Measurements from ENCODE around the gene FAM98C.

DNA sequence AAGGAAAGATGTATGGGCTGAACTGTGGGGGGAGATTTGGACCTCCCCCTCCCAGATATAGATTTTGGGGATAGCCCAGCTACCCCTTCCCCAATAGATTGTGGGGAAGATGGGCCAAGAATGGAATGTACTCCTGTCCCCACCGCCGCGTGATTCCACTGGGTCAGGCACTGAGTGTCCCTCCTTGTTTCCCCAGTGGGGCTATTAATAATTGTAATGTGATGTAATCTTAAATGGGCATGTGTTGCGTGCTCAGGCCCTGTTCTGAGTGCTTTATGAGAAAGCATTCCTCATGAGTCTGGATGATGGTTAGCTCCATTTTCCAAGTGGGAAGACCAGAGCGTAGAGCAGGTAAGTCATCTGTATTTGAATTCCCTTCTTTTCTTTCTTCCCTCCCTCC, 27.1 kb upstream of the FAM98C start:
- TF ChIP-seq, protein P1, sequence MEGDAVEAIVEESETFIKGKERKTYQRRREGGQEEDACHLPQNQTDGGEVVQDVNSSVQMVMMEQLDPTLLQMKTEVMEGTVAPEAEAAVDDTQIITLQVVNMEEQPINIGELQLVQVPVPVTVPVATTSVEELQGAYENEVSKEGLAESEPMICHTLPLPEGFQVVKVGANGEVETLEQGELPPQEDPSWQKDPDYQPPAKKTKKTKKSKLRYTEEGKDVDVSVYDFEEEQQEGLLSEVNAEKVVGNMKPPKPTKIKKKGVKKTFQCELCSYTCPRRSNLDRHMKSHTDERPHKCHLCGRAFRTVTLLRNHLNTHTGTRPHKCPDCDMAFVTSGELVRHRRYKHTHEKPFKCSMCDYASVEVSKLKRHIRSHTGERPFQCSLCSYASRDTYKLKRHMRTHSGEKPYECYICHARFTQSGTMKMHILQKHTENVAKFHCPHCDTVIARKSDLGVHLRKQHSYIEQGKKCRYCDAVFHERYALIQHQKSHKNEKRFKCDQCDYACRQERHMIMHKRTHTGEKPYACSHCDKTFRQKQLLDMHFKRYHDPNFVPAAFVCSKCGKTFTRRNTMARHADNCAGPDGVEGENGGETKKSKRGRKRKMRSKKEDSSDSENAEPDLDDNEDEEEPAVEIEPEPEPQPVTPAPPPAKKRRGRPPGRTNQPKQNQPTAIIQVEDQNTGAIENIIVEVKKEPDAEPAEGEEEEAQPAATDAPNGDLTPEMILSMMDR (IDR thresholded peaks at IDR 0.05; ENCODE audit: low read depth, low read length, missing input control), result no peak
- no peak for TF ChIP-seq YY1 (IDR thresholded peaks at IDR 0.05)
- TF ChIP-seq, protein P2, sequence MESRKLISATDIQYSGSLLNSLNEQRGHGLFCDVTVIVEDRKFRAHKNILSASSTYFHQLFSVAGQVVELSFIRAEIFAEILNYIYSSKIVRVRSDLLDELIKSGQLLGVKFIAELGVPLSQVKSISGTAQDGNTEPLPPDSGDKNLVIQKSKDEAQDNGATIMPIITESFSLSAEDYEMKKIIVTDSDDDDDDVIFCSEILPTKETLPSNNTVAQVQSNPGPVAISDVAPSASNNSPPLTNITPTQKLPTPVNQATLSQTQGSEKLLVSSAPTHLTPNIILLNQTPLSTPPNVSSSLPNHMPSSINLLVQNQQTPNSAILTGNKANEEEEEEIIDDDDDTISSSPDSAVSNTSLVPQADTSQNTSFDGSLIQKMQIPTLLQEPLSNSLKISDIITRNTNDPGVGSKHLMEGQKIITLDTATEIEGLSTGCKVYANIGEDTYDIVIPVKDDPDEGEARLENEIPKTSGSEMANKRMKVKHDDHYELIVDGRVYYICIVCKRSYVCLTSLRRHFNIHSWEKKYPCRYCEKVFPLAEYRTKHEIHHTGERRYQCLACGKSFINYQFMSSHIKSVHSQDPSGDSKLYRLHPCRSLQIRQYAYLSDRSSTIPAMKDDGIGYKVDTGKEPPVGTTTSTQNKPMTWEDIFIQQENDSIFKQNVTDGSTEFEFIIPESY (IDR thresholded peaks at IDR 0.05), result no peak
- TF ChIP-seq RAD21 (IDR thresholded peaks at IDR 0.05), result no peak
- TF ChIP-seq, protein P3, sequence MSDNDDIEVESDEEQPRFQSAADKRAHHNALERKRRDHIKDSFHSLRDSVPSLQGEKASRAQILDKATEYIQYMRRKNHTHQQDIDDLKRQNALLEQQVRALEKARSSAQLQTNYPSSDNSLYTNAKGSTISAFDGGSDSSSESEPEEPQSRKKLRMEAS (IDR thresholded peaks at IDR 0.05), result no peak
- TF ChIP-seq GABPA (IDR thresholded peaks at IDR 0.05 in 1 of 2, conservative IDR thresholded peaks at IDR 0.05 in 1 of 2), result no peak
